ENCODE results near the gene ARSB.

GRCh38 chr5:78803941-78804340 lies 181.2 kb downstream of the ARSB start:
- TF ChIP-seq CTCF (IDR thresholded peaks at IDR 0.05) (no peak), POLR2A (IDR thresholded peaks at IDR 0.05) (no peak)
